GM19238 (cell line): ENCODE data around the gene NR3C2.

Experiments
- DNase-seq: peaks from one replicate; pipeline ENCODE4 v3.0.0; 2011; ENCODE audit warnings: low spot score; ENCODE audit not compliant: insufficient read length

NR3C2 gene

GRCh38 chr4:148077581-148077980 lies 364.6 kb downstream of the NR3C2 start:
- no peak for DNase-seq

GRCh38 chr4:148076964-148077363 lies 365.2 kb downstream of the NR3C2 start:
- no peak for DNase-seq

- no peak for DNase-seq
Observed at GRCh38 chr4:148075438-148075837, 366.8 kb downstream of the NR3C2 start.

GRCh38 chr4:148074462-148074861 lies 367.8 kb downstream of the NR3C2 start:
- no peak for DNase-seq

GRCh38 chr4:148073349-148073748 lies 368.9 kb downstream of the NR3C2 start:
- DNase-seq, result no peak

GRCh38 chr4:148072789-148073188 lies 369.4 kb downstream of the NR3C2 start:
- DNase-seq, result no peak

GRCh38 chr4:148071009-148071408 lies 371.2 kb downstream of the NR3C2 start:
- DNase-seq, result no peak

GRCh38 chr4:148069895-148070178 lies 372.4 kb downstream of the NR3C2 start:
- no peak for DNase-seq

- DNase-seq, result no peak
Observed at GRCh38 chr4:148069086-148069894, 372.9 kb downstream of the NR3C2 start.

- DNase-seq, result no peak
Observed at GRCh38 chr4:148068065-148068911, 373.9 kb downstream of the NR3C2 start.

- no peak for DNase-seq
Observed at GRCh38 chr4:148067301-148067916, 374.8 kb downstream of the NR3C2 start.

- DNase-seq, result no peak
Observed at GRCh38 chr4:148065075-148065474, 377.1 kb downstream of the NR3C2 start.

GRCh38 chr4:148064451-148064850 lies 377.8 kb downstream of the NR3C2 start:
- DNase-seq, result no peak

- no peak for DNase-seq
Observed at GRCh38 chr4:148062301-148062950, 379.8 kb downstream of the NR3C2 start.

GRCh38 chr4:148061795-148062194 lies 380.4 kb downstream of the NR3C2 start:
- no peak for DNase-seq

- no peak for DNase-seq
Observed at GRCh38 chr4:148061141-148061481, 381.1 kb downstream of the NR3C2 start.

GRCh38 chr4:148060264-148061140 lies 381.7 kb downstream of the NR3C2 start:
- no peak for DNase-seq

- DNase-seq, result no peak
Observed at GRCh38 chr4:148059617-148060180, 382.5 kb downstream of the NR3C2 start.

- DNase-seq, result no peak
Observed at GRCh38 chr4:148057984-148058859, 384.0 kb downstream of the NR3C2 start.

GRCh38 chr4:148057516-148057915 lies 384.7 kb downstream of the NR3C2 start:
- no peak for DNase-seq
